ENCODE measurements around the gene TWIST2. TPM values are rescaled to one million over a fixed set of nuclear protein-coding genes. Genes with fewer than 3 reads are reported as not detected.

The TWIST2 gene
- total RNA-seq (2021), result 0.22 and 0.33 TPM in 2 replicates
- long read RNA-seq, result 0 reads

- Histone ChIP-seq H3K9me3 (ENCODE audit: control insufficient read depth, low read depth, low read length) (no peaks in the 10 kb centered on the region), H3K18ac (ENCODE audit: insufficient read length, low read depth, low read length) (no peak within 1 kb of the TSS), H3K14ac (ENCODE audit: insufficient read depth, low read length) (no peak within 1 kb of the TSS), H2BK120ac (ENCODE audit: low read depth, low read length, poor library complexity, severe bottlenecking) (no peak within 1 kb of the TSS), H2BK12ac (ENCODE audit: insufficient read length, low read depth, low read length) (no peak within 1 kb of the TSS), H3K79me2 (ENCODE audit: insufficient read depth, low read length) (no peaks in the 10 kb centered on the region), H3K27ac (ENCODE audit: insufficient read length, low read depth, low read length) (no peak within 1 kb of the TSS), H3K79me1 (ENCODE audit: insufficient read depth, low read depth, low read length, poor library complexity, severe bottlenecking) (no peaks in the 10 kb centered on the region), H4K8ac (replicated peaks; ENCODE audit: insufficient read length, low read depth, low read length) (no peak within 1 kb of the TSS), H2BK20ac (ENCODE audit: low read depth, low read length, poor library complexity, severe bottlenecking) (no peak within 1 kb of the TSS), H4K5ac (ENCODE audit: insufficient read length, low read depth, low read length) (no peak within 1 kb of the TSS), H2AFZ (ENCODE audit: low read length) (no peak within 1 kb of the TSS), H3T11ph (ENCODE audit: low read length) (no peak within 1 kb of the TSS), H3K9ac (ENCODE audit: extremely low read depth, insufficient read length, low read length) (no peak within 1 kb of the TSS), H2BK15ac (ENCODE audit: low read depth, low read length) (no peak within 1 kb of the TSS), H2AK5ac (ENCODE audit: insufficient read length, low read length) (no peak within 1 kb of the TSS), H4K20me1 (ENCODE audit: control insufficient read depth, insufficient read depth, insufficient read length) (no peaks in the 10 kb centered on the region), H4K91ac (ENCODE audit: insufficient read length, low read depth, low read length) (no peak within 1 kb of the TSS), H3K23ac (ENCODE audit: insufficient read length, low read depth, low read length) (no peak within 1 kb of the TSS), H3K23me2 (ENCODE audit: insufficient read length, low read depth, low read length, poor library complexity, severe bottlenecking) (peaks cover 25% of the 10 kb centered on the region), H3K56ac (ENCODE audit: insufficient read length, low read depth, low read length) (no peak within 1 kb of the TSS), H2BK5ac (ENCODE audit: insufficient read length, low read length) (no peak within 1 kb of the TSS), H3K4ac (ENCODE audit: low read depth, low read length) (no peak within 1 kb of the TSS), H3K27me3 (ENCODE audit: insufficient read depth, low read length) (peaks cover 57% of the 10 kb centered on the region), H3K4me1 (ENCODE audit: insufficient read depth, low read length) (peaks cover 4% of the 10 kb centered on the region; the same call in 1 of the 2 replicates), H3K4me2 (ENCODE audit: insufficient read depth, insufficient read length, low read length) (peak within 1 kb of the TSS; percentile 58)
- Mint-ChIP-seq H3K4me3 (peak within 1 kb of the TSS; percentile 50 to 81), H3K36me3 (ENCODE audit: insufficient read depth in 1 of 3, low read depth in 3 of 3) (no peaks in the 10 kb centered on the region), H3K27me3 (ENCODE audit: low read depth) (peaks cover 92% of the 10 kb centered on the region), H3K27ac (no peak within 1 kb of the TSS), H3K4me1 (peaks cover 4 to 6% of the 10 kb centered on the region in 2 experiments; a peak in 1 of 4 replicates), H3K9me3 (no peaks in the 10 kb centered on the region)
- peak; percentile 81 for DNase-seq
- TF ChIP-seq CTCF (conservative IDR thresholded peaks at IDR 0.05), result no peak
- WGBS (ENCODE audit: extremely low coverage, insufficient read length, low lambda C conversion rate), result no CpG with 5 or more reads among the region's 90 CpGs
These were observed at the start of gene TWIST2 for GRCh38 chr2:238847841-238848690. TSS of gene TWIST2 (plus strand) at chr2:238848085. CDS start at chr2:238848216, 131 bp downstream.

Data from H9 (cell line).